OCI-LY1 (cell line): ENCODE data around the gene MAPT.

Experiments
- H2AFZ ChIP-seq: fragments of 200-600 bp; sonication (generic), shearing (Covaris generic); 2 replicates; pipeline ENCODE4 v1.6.0; 2014; ENCODE audit warnings: antibody characterized with exemption, mild to moderate bottlenecking, low read length
- H3F3A ChIP-seq: fragments of 200-600 bp; sonication (generic), shearing (Covaris generic); 2 replicates; pipeline ENCODE4 v1.6.0; 2014; ENCODE audit warnings: mild to moderate bottlenecking, antibody characterized with exemption, low read length, moderate library complexity; ENCODE audit not compliant: insufficient read depth
- H3K27ac ChIP-seq: fragments of 200-600 bp; sonication (generic); 2 replicates; pipeline ENCODE4 v1.5.1; 2014; ENCODE audit warnings: low read length, mixed run types, mild to moderate bottlenecking, low read depth; ENCODE audit not compliant: poor library complexity, severe bottlenecking
- H3K27me3 ChIP-seq: fragments of 200-600 bp; sonication (generic); 2 replicates; pipeline ENCODE4 v1.6.0; 2014; ENCODE audit warnings: antibody characterized with exemption, mild to moderate bottlenecking, low read length, moderate library complexity; ENCODE audit not compliant: insufficient read depth
- H3K36me3 ChIP-seq: fragments of 200-600 bp; sonication (generic); 2 replicates; pipeline ENCODE4 v1.6.1; 2014; ENCODE audit warnings: mild to moderate bottlenecking, antibody characterized with exemption, low read length, moderate library complexity, mixed read lengths; ENCODE audit not compliant: insufficient read depth
- H3K4me1 ChIP-seq: fragments of 200-600 bp; sonication (generic); 2 replicates; pipeline ENCODE4 v1.5.1; 2014; ENCODE audit warnings: mild to moderate bottlenecking, low read length, moderate library complexity; ENCODE audit not compliant: insufficient read depth, severe bottlenecking
- H3K4me2 ChIP-seq: fragments of 200-600 bp; sonication (generic), shearing (Covaris generic); 2 replicates; pipeline ENCODE4 v1.6.1; 2014; ENCODE audit warnings: low read length
- H3K4me3 ChIP-seq: fragments of 200-600 bp; sonication (generic); 2 replicates; pipeline ENCODE4 v1.5.1; 2014; ENCODE audit warnings: low read length, low read depth, mild to moderate bottlenecking, mixed read lengths; ENCODE audit not compliant: poor library complexity, severe bottlenecking
- H3K79me2 ChIP-seq: fragments of 200-600 bp; shearing (Covaris generic); 2 replicates; pipeline ENCODE4 v1.6.1; 2016; ENCODE audit warnings: mixed run types, low read length, mixed read lengths; ENCODE audit not compliant: insufficient read depth
- H3K9ac ChIP-seq: fragments of 200-600 bp; sonication (generic), shearing (Covaris generic); 2 replicates; pipeline ENCODE4 v1.6.1; 2014; ENCODE audit warnings: mild to moderate bottlenecking, low read length, mixed read lengths
- H3K9me2 ChIP-seq: fragments of 200-600 bp; sonication (generic), shearing (Covaris generic); 2 replicates; pipeline ENCODE4 v1.6.1; 2014; ENCODE audit warnings: low read depth, mild to moderate bottlenecking, low read length, mixed read lengths
- H3K9me3 ChIP-seq: fragments of 200-600 bp; shearing (Covaris generic); 2 replicates; pipeline ENCODE4 v1.6.1; 2014; ENCODE audit warnings: low read length, mixed read lengths
- H4K20me1 ChIP-seq: fragments of 200-600 bp; sonication (generic), shearing (Covaris generic); 2 replicates; pipeline ENCODE4 v1.6.0; 2016; ENCODE audit warnings: mild to moderate bottlenecking, low read length; ENCODE audit not compliant: insufficient read depth
- CTCF ChIP-seq: fragments of 200-600 bp; sonication (generic), shearing (Covaris generic); IDR thresholded peaks from 2 replicates; pipeline ENCODE4 v1.5.1; 2017; ENCODE audit warnings: mild to moderate bottlenecking, antibody characterized with exemption, low read length, moderate library complexity, mixed read lengths
- EZH2 ChIP-seq: fragments of 200-600 bp; sonication (generic), shearing (Covaris generic); IDR thresholded peaks from 2 replicates; pipeline ENCODE4 v1.8.0; 2017; ENCODE audit warnings: borderline replicate concordance, mixed run types, mild to moderate bottlenecking, antibody characterized with exemption, low read length, moderate library complexity, mixed read lengths

Gene MAPT

GRCh38 chr17:45948498-45948880 lies 54.1 kb downstream of the MAPT start:
- no peaks in the 10 kb centered on the region for H4K20me1 ChIP-seq
- no peak overlapping the region; the same call in 1 of the 2 replicates for H3K9ac ChIP-seq
- TF ChIP-seq EZH2, result no peak
- TF ChIP-seq CTCF, result no peak
- H3K36me3 ChIP-seq, result no peaks in the 10 kb centered on the region
- peaks cover 12% of the 10 kb centered on the region; the same call in 1 of the 2 replicates for H3K27me3 ChIP-seq
- H3K27ac ChIP-seq, result no peak overlapping the region
- peaks cover 7% of the 10 kb centered on the region for H3K4me1 ChIP-seq
- H3K79me2 ChIP-seq, result no peaks in the 10 kb centered on the region
- peak overlapping the region; percentile 83; the same call in 1 of the 2 replicates for H2AFZ ChIP-seq
- H3K9me2 ChIP-seq, result no peaks in the 10 kb centered on the region
- H3K4me3 ChIP-seq, result no peak overlapping the region
- H3F3A ChIP-seq, result no peaks in the 10 kb centered on the region
- no peaks in the 10 kb centered on the region for H3K9me3 ChIP-seq
- H3K4me2 ChIP-seq, result peak overlapping the region; percentile 60

- H3K4me2 ChIP-seq, result peak overlapping the region; percentile 60
- no peaks in the 10 kb centered on the region for H3K79me2 ChIP-seq
- peak overlapping the region; percentile 34 for H3K4me3 ChIP-seq
- H3K27ac ChIP-seq, result no peak overlapping the region
- no peak for TF ChIP-seq EZH2
- peak; percentile 76 for TF ChIP-seq CTCF
- no peaks in the 10 kb centered on the region for H4K20me1 ChIP-seq
- H3K9me3 ChIP-seq, result no peaks in the 10 kb centered on the region
- no peaks in the 10 kb centered on the region for H3F3A ChIP-seq
- no peaks in the 10 kb centered on the region for H3K9me2 ChIP-seq
- H3K36me3 ChIP-seq, result no peaks in the 10 kb centered on the region
- H3K9ac ChIP-seq, result peak overlapping the region; percentile 26; the same call in 1 of the 2 replicates
- H3K4me1 ChIP-seq, result peaks cover 7% of the 10 kb centered on the region
- peak overlapping the region; percentile 83; the same call in 1 of the 2 replicates for H2AFZ ChIP-seq
- H3K27me3 ChIP-seq, result peaks cover 8% of the 10 kb centered on the region; the same call in 1 of the 2 replicates
Measured at GRCh38 chr17:45948881-45949624, 54.7 kb downstream of the MAPT start.

GRCh38 chr17:45949755-45950320 lies 55.5 kb downstream of the MAPT start:
- peaks cover 8% of the 10 kb centered on the region; the same call in 1 of the 2 replicates for H3K27me3 ChIP-seq
- peaks cover 7% of the 10 kb centered on the region for H3K4me1 ChIP-seq
- no peak overlapping the region for H3K27ac ChIP-seq
- H3K4me2 ChIP-seq, result no peak overlapping the region
- H3K4me3 ChIP-seq, result no peak overlapping the region
- no peak overlapping the region for H3K9ac ChIP-seq
- H3K9me3 ChIP-seq, result no peaks in the 10 kb centered on the region
- H4K20me1 ChIP-seq, result no peaks in the 10 kb centered on the region
- TF ChIP-seq EZH2, result no peak
- TF ChIP-seq CTCF, result no peak
- no peaks in the 10 kb centered on the region for H3F3A ChIP-seq
- no peak overlapping the region for H2AFZ ChIP-seq
- H3K79me2 ChIP-seq, result no peaks in the 10 kb centered on the region
- no peaks in the 10 kb centered on the region for H3K36me3 ChIP-seq
- no peaks in the 10 kb centered on the region for H3K9me2 ChIP-seq
